Breast epithelium (tissue), 4 donors: ENCODE results near the gene PPP4R4. TPM values are rescaled to one million over a fixed set of nuclear protein-coding genes. Genes with fewer than 3 reads are reported as not detected.
"Not testable (repeated sequence)": the region's sequence is repeated elsewhere in the genome, so short reads cannot be mapped to it uniquely, and the experiment has no call there.

ENCODE experiments used
- DNase-seq, 2 donors: peaks; one replicate each; pipeline ENCODE4 v3.0.0-alpha.2; 2019; ENCODE audit warnings: low spot score in 2 of 2
- H3K27ac ChIP-seq, 2 donors: fragments of 200-600 bp; sonication (generic) in 1 of 2; one replicate each; pipeline ENCODE4 v1.5.1; 2016 to 2019; ENCODE audit warnings: mild to moderate bottlenecking in 1 of 2
- H3K27me3 ChIP-seq, 2 donors: fragments of 200-600 bp; sonication (generic) in 1 of 2; one replicate each; pipeline versions ENCODE4 v1.5.1 to v1.6.0; 2017 to 2019; ENCODE audit warnings: control low read depth in 1 of 2, mild to moderate bottlenecking in 1 of 2
- H3K36me3 ChIP-seq: fragments of 200-600 bp; one replicate; pipeline ENCODE4 v1.5.1; 2019
- H3K4me1 ChIP-seq, 2 donors: fragments of 200-600 bp; sonication (generic); one replicate each; pipeline ENCODE4 v1.5.1; 2016 to 2019; ENCODE audit warnings: control low read depth in 1 of 2
- H3K4me3 ChIP-seq, 3 donors: fragments of 200-600 bp; sonication (generic); 1 replicate in 2 of 3; 2 replicates in 1 of 3; pipeline ENCODE4 v1.5.1; 2016 to 2019; ENCODE audit warnings: mild to moderate bottlenecking in 3 of 3, moderate library complexity in 2 of 3
- H3K9me3 ChIP-seq, 2 donors: fragments of 200-600 bp; sonication (generic) in 1 of 2; one replicate each; pipeline ENCODE4 v1.5.1; 2016 to 2019; ENCODE audit warnings: control low read depth in 1 of 2
- POLR2A ChIP-seq: fragments of 450-650 bp; IDR thresholded peaks from one replicate; pipeline ENCODE4 v1.6.1; 2016; ENCODE audit warnings: antibody characterized with exemption, mild to moderate bottlenecking, moderate library complexity
- POLR2AphosphoS5 ChIP-seq, 3 donors: sonication (generic); formaldehyde crosslinking; IDR thresholded peaks; one replicate each; pipeline ENCODE4 v1.6.1; 2017; ENCODE audit warnings: antibody characterized with exemption in 3 of 3
- intact Hi-C: fragments of 100-400 bp; cut with DNase I; formaldehyde crosslinking; loops from one replicate; pipeline ENCODE4 v1.15.1; 2023; ENCODE audit warnings: low total_unique reads
- total RNA-seq, 3 donors: library from RNA; depleted of rRNA; stranded (reverse); fragments of >200 nt; gene quantifications; one replicate each; pipeline ENCODE4 v1.1.0, GENCODE V29; 2016
- TF ChIP-seq, protein P1 (sequence below), 3 donors: fragments of 450-650 bp; IDR thresholded peaks; one replicate each; pipeline ENCODE4 v1.5.1; 2016 to 2017; ENCODE audit warnings: antibody characterized with exemption in 3 of 3, mild to moderate bottlenecking in 3 of 3, moderate library complexity in 3 of 3

PPP4R4 gene
- total RNA-seq, 3 donors from 2014 or later = 0.48 to 7.9 (median 7.2) TPM

GRCh38 chr14:94143711-94144110 lies 30.4 kb upstream of the PPP4R4 start:
- Histone ChIP-seq H3K4me1 (no peaks in the 10 kb centered on the region), H3K27me3 (no peaks in the 10 kb centered on the region), H3K9me3 (no peaks in the 10 kb centered on the region), H3K4me3 (no peak overlapping the region), H3K27ac (no peak overlapping the region), H3K36me3 (no peaks in the 10 kb centered on the region)
- no peak for DNase-seq
- intact Hi-C loops = no loop called here
- TF ChIP-seq, protein P1, sequence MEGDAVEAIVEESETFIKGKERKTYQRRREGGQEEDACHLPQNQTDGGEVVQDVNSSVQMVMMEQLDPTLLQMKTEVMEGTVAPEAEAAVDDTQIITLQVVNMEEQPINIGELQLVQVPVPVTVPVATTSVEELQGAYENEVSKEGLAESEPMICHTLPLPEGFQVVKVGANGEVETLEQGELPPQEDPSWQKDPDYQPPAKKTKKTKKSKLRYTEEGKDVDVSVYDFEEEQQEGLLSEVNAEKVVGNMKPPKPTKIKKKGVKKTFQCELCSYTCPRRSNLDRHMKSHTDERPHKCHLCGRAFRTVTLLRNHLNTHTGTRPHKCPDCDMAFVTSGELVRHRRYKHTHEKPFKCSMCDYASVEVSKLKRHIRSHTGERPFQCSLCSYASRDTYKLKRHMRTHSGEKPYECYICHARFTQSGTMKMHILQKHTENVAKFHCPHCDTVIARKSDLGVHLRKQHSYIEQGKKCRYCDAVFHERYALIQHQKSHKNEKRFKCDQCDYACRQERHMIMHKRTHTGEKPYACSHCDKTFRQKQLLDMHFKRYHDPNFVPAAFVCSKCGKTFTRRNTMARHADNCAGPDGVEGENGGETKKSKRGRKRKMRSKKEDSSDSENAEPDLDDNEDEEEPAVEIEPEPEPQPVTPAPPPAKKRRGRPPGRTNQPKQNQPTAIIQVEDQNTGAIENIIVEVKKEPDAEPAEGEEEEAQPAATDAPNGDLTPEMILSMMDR (IDR thresholded peaks at IDR 0.05) = no peak
- TF ChIP-seq POLR2AphosphoS5 (IDR thresholded peaks at IDR 0.05) (no peak), POLR2A (no peak)

DNA sequence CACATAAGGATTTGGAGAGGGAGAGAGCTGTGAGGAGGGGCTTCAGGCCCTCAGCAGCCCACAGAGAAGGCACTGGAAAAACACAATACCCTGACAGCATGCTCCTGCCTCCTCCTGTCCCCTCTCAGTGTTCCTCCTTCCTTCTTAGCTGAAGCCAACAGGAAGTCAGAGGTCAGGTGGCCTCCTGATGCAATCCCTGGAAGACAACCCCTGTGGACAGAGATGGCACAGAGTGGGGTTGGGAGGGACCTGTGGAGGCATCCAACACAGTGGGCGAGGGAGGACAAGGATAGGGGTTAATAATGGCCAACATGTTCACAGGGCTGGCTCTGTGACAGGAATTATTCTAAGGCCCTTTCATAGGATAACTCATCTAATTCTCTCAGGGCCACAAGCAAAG lies 29.4 kb upstream of the PPP4R4 start:
- no peak for DNase-seq
- Histone ChIP-seq H3K4me3 (no peak overlapping the region), H3K36me3 (no peaks in the 10 kb centered on the region), H3K9me3 (no peaks in the 10 kb centered on the region), H3K27me3 (no peaks in the 10 kb centered on the region), H3K27ac (no peak overlapping the region), H3K4me1 (no peaks in the 10 kb centered on the region)
- intact Hi-C loops = loop anchor here (5.0 kb wide), 1 partner anchor 63 kb away; no protein-coding TSS in a partner anchor
- no peak for TF ChIP-seq POLR2AphosphoS5 (IDR thresholded peaks at IDR 0.05)
- no peak for TF ChIP-seq POLR2A
- TF ChIP-seq, protein P1 (IDR thresholded peaks at IDR 0.05) = no peak

GRCh38 chr14:94145902-94146527 lies 28.1 kb upstream of the PPP4R4 start:
- H3K27me3 ChIP-seq = no peaks in the 10 kb centered on the region
- H3K27ac ChIP-seq = no peak overlapping the region
- H3K9me3 ChIP-seq = no peaks in the 10 kb centered on the region
- H3K4me3 ChIP-seq = no peak overlapping the region
- no peaks in the 10 kb centered on the region for H3K36me3 ChIP-seq
- TF ChIP-seq POLR2A (no peak), POLR2AphosphoS5 (IDR thresholded peaks at IDR 0.05) (no peak)
- TF ChIP-seq, protein P1 (IDR thresholded peaks at IDR 0.05) = no peak
- DNase-seq = no peak
- intact Hi-C loops = loop anchor here (5.0 kb wide), 1 partner anchor 61 kb away; no protein-coding TSS in a partner anchor
- no peaks in the 10 kb centered on the region for H3K4me1 ChIP-seq

GRCh38 chr14:94152676-94153075 lies 21.4 kb upstream of the PPP4R4 start:
- H3K4me1 ChIP-seq = no peaks in the 10 kb centered on the region
- no peak overlapping the region for H3K27ac ChIP-seq
- TF ChIP-seq, protein P1 (IDR thresholded peaks at IDR 0.05) = no peak
- no peak for TF ChIP-seq POLR2AphosphoS5 (IDR thresholded peaks at IDR 0.05)
- TF ChIP-seq POLR2A = no peak
- intact Hi-C loops = no loop called here
- peaks cover 0 to 3% of the 10 kb centered on the region in 2 donors for H3K27me3 ChIP-seq
- H3K4me3 ChIP-seq = no peak overlapping the region
- H3K36me3 ChIP-seq = no peaks in the 10 kb centered on the region
- DNase-seq = no peak
- no peaks in the 10 kb centered on the region for H3K9me3 ChIP-seq

- H3K36me3 ChIP-seq = no peaks in the 10 kb centered on the region
- DNase-seq = no peak
- TF ChIP-seq POLR2AphosphoS5 (IDR thresholded peaks at IDR 0.05) = no peak
- TF ChIP-seq, protein P1 (IDR thresholded peaks at IDR 0.05) = no peak
- TF ChIP-seq POLR2A = no peak
- no peaks in the 10 kb centered on the region for H3K4me1 ChIP-seq
- H3K27me3 ChIP-seq = peaks cover 0 to 3% of the 10 kb centered on the region in 2 donors
- intact Hi-C loops = no loop called here
- H3K27ac ChIP-seq = no peak overlapping the region
- H3K4me3 ChIP-seq = no peak overlapping the region
- no peaks in the 10 kb centered on the region for H3K9me3 ChIP-seq
Measured at GRCh38 chr14:94153750-94154342, 20.3 kb upstream of the PPP4R4 start.

- H3K4me1 ChIP-seq, H3K4me3 ChIP-seq, H3K36me3 ChIP-seq, H3K9me3 ChIP-seq, intact Hi-C loops, DNase-seq, H3K27me3 ChIP-seq, H3K27ac ChIP-seq: not testable (repeated sequence)
Measured at GRCh38 chr14:94156143-94156542, 18.0 kb upstream of the PPP4R4 start.
